ENCODE data around the gene PAH. TPM values are rescaled to one million over a fixed set of nuclear protein-coding genes. Genes with fewer than 3 reads are reported as not detected.

The PAH gene
- total RNA-seq, 1 experiment from 2014 or later = 5.7 TPM

DNA sequence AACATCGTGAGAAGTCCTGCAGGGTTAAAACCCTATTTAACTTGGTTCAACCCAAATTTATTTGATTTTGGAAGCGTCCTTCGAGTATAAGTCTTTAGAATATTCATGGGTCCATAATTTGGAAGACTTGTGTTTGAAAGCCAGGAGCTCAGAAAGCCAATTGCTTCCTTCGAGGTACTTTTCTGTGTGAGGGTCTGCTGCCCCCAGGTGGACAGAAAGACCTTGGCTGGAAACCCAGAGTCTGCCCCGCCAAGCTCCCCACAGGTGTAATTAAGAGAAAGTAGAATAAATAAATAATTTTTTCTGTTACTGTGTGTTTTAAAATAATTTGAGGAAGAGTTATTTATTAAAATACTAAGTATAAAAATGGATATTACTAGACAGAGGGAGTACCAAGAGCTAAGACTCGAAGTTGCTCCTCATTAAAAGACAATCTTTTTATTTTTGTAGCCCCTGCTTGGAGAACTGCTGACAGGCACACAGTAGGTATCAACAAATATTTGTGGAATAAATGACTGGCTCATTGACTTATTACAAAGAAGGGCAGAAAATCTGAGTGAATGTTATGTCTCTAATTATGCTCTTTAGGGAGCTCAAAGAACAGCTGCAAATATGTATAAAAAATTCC is 105.8 kb downstream of the PAH start:
- DNase-seq (ENCODE audit: low spot score) (peak; percentile 71), ATAC-seq (peak; percentile 83)
- no peak overlapping the region for H3K27ac Mint-ChIP-seq
- TF ChIP-seq, protein P1, sequence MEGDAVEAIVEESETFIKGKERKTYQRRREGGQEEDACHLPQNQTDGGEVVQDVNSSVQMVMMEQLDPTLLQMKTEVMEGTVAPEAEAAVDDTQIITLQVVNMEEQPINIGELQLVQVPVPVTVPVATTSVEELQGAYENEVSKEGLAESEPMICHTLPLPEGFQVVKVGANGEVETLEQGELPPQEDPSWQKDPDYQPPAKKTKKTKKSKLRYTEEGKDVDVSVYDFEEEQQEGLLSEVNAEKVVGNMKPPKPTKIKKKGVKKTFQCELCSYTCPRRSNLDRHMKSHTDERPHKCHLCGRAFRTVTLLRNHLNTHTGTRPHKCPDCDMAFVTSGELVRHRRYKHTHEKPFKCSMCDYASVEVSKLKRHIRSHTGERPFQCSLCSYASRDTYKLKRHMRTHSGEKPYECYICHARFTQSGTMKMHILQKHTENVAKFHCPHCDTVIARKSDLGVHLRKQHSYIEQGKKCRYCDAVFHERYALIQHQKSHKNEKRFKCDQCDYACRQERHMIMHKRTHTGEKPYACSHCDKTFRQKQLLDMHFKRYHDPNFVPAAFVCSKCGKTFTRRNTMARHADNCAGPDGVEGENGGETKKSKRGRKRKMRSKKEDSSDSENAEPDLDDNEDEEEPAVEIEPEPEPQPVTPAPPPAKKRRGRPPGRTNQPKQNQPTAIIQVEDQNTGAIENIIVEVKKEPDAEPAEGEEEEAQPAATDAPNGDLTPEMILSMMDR (IDR thresholded peaks at IDR 0.05) = peak; percentile 72
- TF ChIP-seq MXD4 (CRISPR knock-in tag; IDR thresholded peaks at IDR 0.05; ENCODE audit: borderline replicate concordance) (no peak), ZBTB21 (CRISPR knock-in tag; IDR thresholded peaks at IDR 0.05; ENCODE audit: borderline replicate concordance) (no peak), ZNF423 (CRISPR knock-in tag; IDR thresholded peaks at IDR 0.05) (no peak), CREB1 (CRISPR knock-in tag; IDR thresholded peaks at IDR 0.05) (no peak), NFYB (CRISPR knock-in tag; conservative IDR thresholded peaks at IDR 0.05; ENCODE audit: low read depth) (no peak)
- H3K9me3 Mint-ChIP-seq = no peaks in the 10 kb centered on the region
- no peak overlapping the region for H3K4me3 Mint-ChIP-seq
- CTCF ChIA-PET = interaction anchor here (0.6 to 2.5 kb wide), 61 partner anchors 9 to 1037 kb away, joined by 3 to 30 read pairs (median 5); partner anchors contain the start of genes C12orf42, NUP37 and PARPBP
- H3K27me3 Mint-ChIP-seq (ENCODE audit: low read depth) = no peaks in the 10 kb centered on the region; the same call in 1 of the 2 replicates
- H3K36me3 Mint-ChIP-seq = no peaks in the 10 kb centered on the region
- H3K4me1 Mint-ChIP-seq = peaks cover 6% of the 10 kb centered on the region
- POLR2A ChIA-PET = no interaction called here

DNA sequence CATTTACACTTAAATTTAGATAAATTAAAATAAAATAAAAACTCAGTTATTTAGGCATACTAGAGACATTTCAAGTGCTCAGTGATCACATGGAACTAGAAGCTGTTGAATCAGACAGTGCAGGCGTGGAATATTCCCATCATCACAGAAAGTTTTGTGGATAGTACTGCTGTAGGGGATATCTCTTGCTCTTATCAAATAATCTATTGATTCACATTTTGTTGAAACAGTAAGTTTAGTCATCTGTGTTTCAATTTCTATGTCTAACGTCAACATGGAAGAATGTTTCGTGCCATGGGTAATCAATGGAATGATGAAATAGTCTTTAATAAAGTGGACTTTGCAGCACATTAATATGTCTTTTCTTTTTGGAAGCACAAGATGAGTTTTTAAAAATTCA is 108.6 kb downstream of the PAH start:
- Mint-ChIP-seq H3K4me1 (peaks cover 13% of the 10 kb centered on the region), H3K36me3 (no peaks in the 10 kb centered on the region), H3K4me3 (no peak overlapping the region), H3K27ac (no peak overlapping the region), H3K27me3 (ENCODE audit: low read depth) (no peaks in the 10 kb centered on the region; the same call in 1 of the 2 replicates), H3K9me3 (no peaks in the 10 kb centered on the region)
- CTCF ChIA-PET = no interaction called here
- ATAC-seq = no peak
- no peak for DNase-seq (ENCODE audit: low spot score)
- POLR2A ChIA-PET = no interaction called here
- TF ChIP-seq GRHL2 (CRISPR knock-in tag; IDR thresholded peaks at IDR 0.05; ENCODE audit: insufficient replicate concordance, severe bottlenecking) (no peak), NFE2L1 (CRISPR knock-in tag; IDR thresholded peaks at IDR 0.05) (no peak), SMAD4 (CRISPR knock-in tag; IDR thresholded peaks at IDR 0.05) (no peak), ZNF138 (CRISPR knock-in tag; conservative IDR thresholded peaks at IDR 0.05) (no peak), NR3C1 (CRISPR knock-in tag; conservative IDR thresholded peaks at IDR 0.05; ENCODE audit: low read depth) (no peak), NR1H2 (CRISPR knock-in tag; IDR thresholded peaks at IDR 0.05) (no peak), KAT7 (CRISPR knock-in tag; IDR thresholded peaks at IDR 0.05; ENCODE audit: borderline replicate concordance) (no peak), RELA (CRISPR knock-in tag; IDR thresholded peaks at IDR 0.05; ENCODE audit: borderline replicate concordance) (no peak)
- TF ChIP-seq, protein P2, sequence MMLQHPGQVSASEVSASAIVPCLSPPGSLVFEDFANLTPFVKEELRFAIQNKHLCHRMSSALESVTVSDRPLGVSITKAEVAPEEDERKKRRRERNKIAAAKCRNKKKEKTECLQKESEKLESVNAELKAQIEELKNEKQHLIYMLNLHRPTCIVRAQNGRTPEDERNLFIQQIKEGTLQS (CRISPR knock-in tag; conservative IDR thresholded peaks at IDR 0.05) = no peak
- TF ChIP-seq, protein P3, sequence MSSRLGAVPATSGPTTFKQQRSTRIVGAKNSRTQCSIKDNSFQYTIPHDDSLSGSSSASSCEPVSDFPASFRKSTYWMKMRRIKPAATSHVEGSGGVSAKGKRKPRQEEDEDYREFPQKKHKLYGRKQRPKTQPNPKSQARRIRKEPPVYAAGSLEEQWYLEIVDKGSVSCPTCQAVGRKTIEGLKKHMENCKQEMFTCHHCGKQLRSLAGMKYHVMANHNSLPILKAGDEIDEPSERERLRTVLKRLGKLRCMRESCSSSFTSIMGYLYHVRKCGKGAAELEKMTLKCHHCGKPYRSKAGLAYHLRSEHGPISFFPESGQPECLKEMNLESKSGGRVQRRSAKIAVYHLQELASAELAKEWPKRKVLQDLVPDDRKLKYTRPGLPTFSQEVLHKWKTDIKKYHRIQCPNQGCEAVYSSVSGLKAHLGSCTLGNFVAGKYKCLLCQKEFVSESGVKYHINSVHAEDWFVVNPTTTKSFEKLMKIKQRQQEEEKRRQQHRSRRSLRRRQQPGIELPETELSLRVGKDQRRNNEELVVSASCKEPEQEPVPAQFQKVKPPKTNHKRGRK (CRISPR knock-in tag; IDR thresholded peaks at IDR 0.05; ENCODE audit: borderline replicate concordance) = no peak
- TF ChIP-seq, protein P4, sequence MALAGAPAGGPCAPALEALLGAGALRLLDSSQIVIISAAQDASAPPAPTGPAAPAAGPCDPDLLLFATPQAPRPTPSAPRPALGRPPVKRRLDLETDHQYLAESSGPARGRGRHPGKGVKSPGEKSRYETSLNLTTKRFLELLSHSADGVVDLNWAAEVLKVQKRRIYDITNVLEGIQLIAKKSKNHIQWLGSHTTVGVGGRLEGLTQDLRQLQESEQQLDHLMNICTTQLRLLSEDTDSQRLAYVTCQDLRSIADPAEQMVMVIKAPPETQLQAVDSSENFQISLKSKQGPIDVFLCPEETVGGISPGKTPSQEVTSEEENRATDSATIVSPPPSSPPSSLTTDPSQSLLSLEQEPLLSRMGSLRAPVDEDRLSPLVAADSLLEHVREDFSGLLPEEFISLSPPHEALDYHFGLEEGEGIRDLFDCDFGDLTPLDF (CRISPR knock-in tag; IDR thresholded peaks at IDR 0.05) = no peak
- TF ChIP-seq, protein P5, sequence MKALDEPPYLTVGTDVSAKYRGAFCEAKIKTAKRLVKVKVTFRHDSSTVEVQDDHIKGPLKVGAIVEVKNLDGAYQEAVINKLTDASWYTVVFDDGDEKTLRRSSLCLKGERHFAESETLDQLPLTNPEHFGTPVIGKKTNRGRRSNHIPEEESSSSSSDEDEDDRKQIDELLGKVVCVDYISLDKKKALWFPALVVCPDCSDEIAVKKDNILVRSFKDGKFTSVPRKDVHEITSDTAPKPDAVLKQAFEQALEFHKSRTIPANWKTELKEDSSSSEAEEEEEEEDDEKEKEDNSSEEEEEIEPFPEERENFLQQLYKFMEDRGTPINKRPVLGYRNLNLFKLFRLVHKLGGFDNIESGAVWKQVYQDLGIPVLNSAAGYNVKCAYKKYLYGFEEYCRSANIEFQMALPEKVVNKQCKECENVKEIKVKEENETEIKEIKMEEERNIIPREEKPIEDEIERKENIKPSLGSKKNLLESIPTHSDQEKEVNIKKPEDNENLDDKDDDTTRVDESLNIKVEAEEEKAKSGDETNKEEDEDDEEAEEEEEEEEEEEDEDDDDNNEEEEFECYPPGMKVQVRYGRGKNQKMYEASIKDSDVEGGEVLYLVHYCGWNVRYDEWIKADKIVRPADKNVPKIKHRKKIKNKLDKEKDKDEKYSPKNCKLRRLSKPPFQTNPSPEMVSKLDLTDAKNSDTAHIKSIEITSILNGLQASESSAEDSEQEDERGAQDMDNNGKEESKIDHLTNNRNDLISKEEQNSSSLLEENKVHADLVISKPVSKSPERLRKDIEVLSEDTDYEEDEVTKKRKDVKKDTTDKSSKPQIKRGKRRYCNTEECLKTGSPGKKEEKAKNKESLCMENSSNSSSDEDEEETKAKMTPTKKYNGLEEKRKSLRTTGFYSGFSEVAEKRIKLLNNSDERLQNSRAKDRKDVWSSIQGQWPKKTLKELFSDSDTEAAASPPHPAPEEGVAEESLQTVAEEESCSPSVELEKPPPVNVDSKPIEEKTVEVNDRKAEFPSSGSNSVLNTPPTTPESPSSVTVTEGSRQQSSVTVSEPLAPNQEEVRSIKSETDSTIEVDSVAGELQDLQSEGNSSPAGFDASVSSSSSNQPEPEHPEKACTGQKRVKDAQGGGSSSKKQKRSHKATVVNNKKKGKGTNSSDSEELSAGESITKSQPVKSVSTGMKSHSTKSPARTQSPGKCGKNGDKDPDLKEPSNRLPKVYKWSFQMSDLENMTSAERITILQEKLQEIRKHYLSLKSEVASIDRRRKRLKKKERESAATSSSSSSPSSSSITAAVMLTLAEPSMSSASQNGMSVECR (CRISPR knock-in tag; IDR thresholded peaks at IDR 0.05; ENCODE audit: borderline replicate concordance) = no peak
- TF ChIP-seq, protein P6, sequence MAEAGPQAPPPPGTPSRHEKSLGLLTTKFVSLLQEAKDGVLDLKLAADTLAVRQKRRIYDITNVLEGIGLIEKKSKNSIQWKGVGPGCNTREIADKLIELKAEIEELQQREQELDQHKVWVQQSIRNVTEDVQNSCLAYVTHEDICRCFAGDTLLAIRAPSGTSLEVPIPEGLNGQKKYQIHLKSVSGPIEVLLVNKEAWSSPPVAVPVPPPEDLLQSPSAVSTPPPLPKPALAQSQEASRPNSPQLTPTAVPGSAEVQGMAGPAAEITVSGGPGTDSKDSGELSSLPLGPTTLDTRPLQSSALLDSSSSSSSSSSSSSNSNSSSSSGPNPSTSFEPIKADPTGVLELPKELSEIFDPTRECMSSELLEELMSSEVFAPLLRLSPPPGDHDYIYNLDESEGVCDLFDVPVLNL (CRISPR knock-in tag; IDR thresholded peaks at IDR 0.05; ENCODE audit: borderline replicate concordance, low read depth) = no peak
- TF ChIP-seq, protein P7, sequence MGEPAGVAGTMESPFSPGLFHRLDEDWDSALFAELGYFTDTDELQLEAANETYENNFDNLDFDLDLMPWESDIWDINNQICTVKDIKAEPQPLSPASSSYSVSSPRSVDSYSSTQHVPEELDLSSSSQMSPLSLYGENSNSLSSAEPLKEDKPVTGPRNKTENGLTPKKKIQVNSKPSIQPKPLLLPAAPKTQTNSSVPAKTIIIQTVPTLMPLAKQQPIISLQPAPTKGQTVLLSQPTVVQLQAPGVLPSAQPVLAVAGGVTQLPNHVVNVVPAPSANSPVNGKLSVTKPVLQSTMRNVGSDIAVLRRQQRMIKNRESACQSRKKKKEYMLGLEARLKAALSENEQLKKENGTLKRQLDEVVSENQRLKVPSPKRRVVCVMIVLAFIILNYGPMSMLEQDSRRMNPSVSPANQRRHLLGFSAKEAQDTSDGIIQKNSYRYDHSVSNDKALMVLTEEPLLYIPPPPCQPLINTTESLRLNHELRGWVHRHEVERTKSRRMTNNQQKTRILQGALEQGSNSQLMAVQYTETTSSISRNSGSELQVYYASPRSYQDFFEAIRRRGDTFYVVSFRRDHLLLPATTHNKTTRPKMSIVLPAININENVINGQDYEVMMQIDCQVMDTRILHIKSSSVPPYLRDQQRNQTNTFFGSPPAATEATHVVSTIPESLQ (CRISPR knock-in tag; IDR thresholded peaks at IDR 0.05) = no peak
